ENCODE results near the gene OGFOD3. TPM values are rescaled to one million over a fixed set of nuclear protein-coding genes. Genes with fewer than 3 reads are reported as not detected.
"Not testable (repeated sequence)": the region's sequence is repeated elsewhere in the genome, so short reads cannot be mapped to it uniquely, and the experiment has no call there.

The OGFOD3 gene
- total RNA-seq, 2 experiments from 2014 or later: 27.1 to 30.5 TPM

GRCh38 chr17:82359451-82360074 lies 58.8 kb downstream of the OGFOD3 start:
- CTCF ChIA-PET: interaction anchor here (1.8 kb wide), 1 partner anchor 59 kb away, joined by 3 read pairs; no protein-coding TSS in a partner anchor
- not testable (repeated sequence) for H3K4me1 Mint-ChIP-seq; H3K27ac Mint-ChIP-seq; H3K4me3 Mint-ChIP-seq; H3K9me3 Mint-ChIP-seq (ENCODE audit: low read depth); H3K36me3 Mint-ChIP-seq; DNase-seq; ATAC-seq
- peaks cover 14% of the 10 kb centered on the region for H3K27me3 Mint-ChIP-seq

- CTCF ChIA-PET: interaction anchor here (0.7 to 1.8 kb wide), 6 partner anchors 21 to 66 kb away, joined by 3 read pairs; no protein-coding TSS in a partner anchor
- Mint-ChIP-seq H3K4me1 (peaks cover 7% of the 10 kb centered on the region), H3K36me3 (no peaks in the 10 kb centered on the region), H3K4me3 (no peak within 1 kb of the TSS), H3K27me3 (peaks cover 14% of the 10 kb centered on the region), H3K27ac (no peak within 1 kb of the TSS), H3K9me3 (ENCODE audit: low read depth) (no peaks in the 10 kb centered on the region)
- peak; percentile 50 for DNase-seq
- ATAC-seq: peak; percentile 58
Observed at GRCh38 chr17:82358465-82359350, 59.7 kb downstream of the OGFOD3 start, which contains the start of gene TEX19. TSS of gene TEX19 (plus strand) at chr17:82359247. CDS start at chr17:82362151, 2,904 bp downstream.

GRCh38 chr17:82357394-82357793 lies 61.0 kb downstream of the OGFOD3 start:
- H3K27me3 Mint-ChIP-seq: peaks cover 12% of the 10 kb centered on the region
- H3K36me3 Mint-ChIP-seq: no peaks in the 10 kb centered on the region
- ATAC-seq (no peak), DNase-seq (no peak)
- CTCF ChIA-PET: interaction anchor here (0.7 to 1.5 kb wide), 5 partner anchors 24 to 528 kb away, joined by 3 to 4 read pairs (median 3); no protein-coding TSS in a partner anchor
- H3K4me3 Mint-ChIP-seq: no peak overlapping the region
- no peaks in the 10 kb centered on the region for H3K9me3 Mint-ChIP-seq (ENCODE audit: low read depth)
- peaks cover 7% of the 10 kb centered on the region for H3K4me1 Mint-ChIP-seq
- no peak overlapping the region for H3K27ac Mint-ChIP-seq

GRCh38 chr17:82356845-82357355 lies 61.5 kb downstream of the OGFOD3 start:
- DNase-seq: no peak
- Mint-ChIP-seq H3K36me3 (no peaks in the 10 kb centered on the region), H3K4me1 (peaks cover 10% of the 10 kb centered on the region), H3K27me3 (peaks cover 12% of the 10 kb centered on the region), H3K9me3 (ENCODE audit: low read depth) (no peaks in the 10 kb centered on the region), H3K27ac (no peak overlapping the region), H3K4me3 (no peak overlapping the region)
- no peak for ATAC-seq
- CTCF ChIA-PET: no interaction called here

GRCh38 chr17:82355770-82356427 lies 62.5 kb downstream of the OGFOD3 start:
- no peak overlapping the region for H3K4me3 Mint-ChIP-seq
- no peak overlapping the region for H3K27ac Mint-ChIP-seq
- peaks cover 12% of the 10 kb centered on the region for H3K27me3 Mint-ChIP-seq
- no peak for DNase-seq
- H3K9me3 Mint-ChIP-seq (ENCODE audit: low read depth): no peaks in the 10 kb centered on the region
- no peak for ATAC-seq
- CTCF ChIA-PET: no interaction called here
- no peaks in the 10 kb centered on the region for H3K36me3 Mint-ChIP-seq
- H3K4me1 Mint-ChIP-seq: peaks cover 19% of the 10 kb centered on the region

GRCh38 chr17:82354804-82355308 lies 63.5 kb downstream of the OGFOD3 start:
- Mint-ChIP-seq H3K27ac (no peak overlapping the region), H3K27me3 (peaks cover 12% of the 10 kb centered on the region), H3K9me3 (ENCODE audit: low read depth) (no peaks in the 10 kb centered on the region), H3K4me1 (peaks cover 19% of the 10 kb centered on the region), H3K4me3 (no peak overlapping the region), H3K36me3 (no peaks in the 10 kb centered on the region)
- ATAC-seq: no peak
- CTCF ChIA-PET: no interaction called here
- DNase-seq: no peak

- no peaks in the 10 kb centered on the region for H3K36me3 Mint-ChIP-seq
- no peak overlapping the region for H3K27ac Mint-ChIP-seq
- H3K4me1 Mint-ChIP-seq: peaks cover 16% of the 10 kb centered on the region
- H3K9me3 Mint-ChIP-seq (ENCODE audit: low read depth): no peaks in the 10 kb centered on the region
- H3K4me3 Mint-ChIP-seq: no peak overlapping the region
- CTCF ChIA-PET: interaction anchor here (0.7 to 1.3 kb wide), 6 partner anchors 9 to 717 kb away, joined by 3 to 4 read pairs (median 4); no protein-coding TSS in a partner anchor
- peaks cover 17% of the 10 kb centered on the region for H3K27me3 Mint-ChIP-seq
- no peak for ATAC-seq
- no peak for DNase-seq
Observed at GRCh38 chr17:82353484-82353883, 64.9 kb downstream of the OGFOD3 start.

GRCh38 chr17:82351713-82352488 lies 66.5 kb downstream of the OGFOD3 start:
- Mint-ChIP-seq H3K9me3 (ENCODE audit: low read depth) (no peaks in the 10 kb centered on the region), H3K27ac (no peak overlapping the region), H3K4me3 (no peak overlapping the region), H3K27me3 (peaks cover 13% of the 10 kb centered on the region), H3K36me3 (no peaks in the 10 kb centered on the region), H3K4me1 (peaks cover 12% of the 10 kb centered on the region)
- DNase-seq (peak; percentile 88), ATAC-seq (peak; percentile 87)
- CTCF ChIA-PET: interaction anchor here (0.7 to 2.9 kb wide), 16 partner anchors 14 to 322 kb away, joined by 3 to 8 read pairs (median 4); partner anchors contain the start of genes HEXD and SECTM1

GRCh38 chr17:82351254-82351712 lies 67.1 kb downstream of the OGFOD3 start:
- H3K4me1 Mint-ChIP-seq: peaks cover 18% of the 10 kb centered on the region
- DNase-seq (no peak), ATAC-seq (no peak)
- CTCF ChIA-PET: interaction anchor here (0.9 to 2.9 kb wide), 16 partner anchors 13 to 321 kb away, joined by 3 to 16 read pairs (median 4); partner anchors contain the start of genes HEXD and SECTM1
- H3K27me3 Mint-ChIP-seq: peaks cover 20% of the 10 kb centered on the region
- no peaks in the 10 kb centered on the region for H3K9me3 Mint-ChIP-seq (ENCODE audit: low read depth)
- no peak overlapping the region for H3K27ac Mint-ChIP-seq
- no peak overlapping the region for H3K4me3 Mint-ChIP-seq
- H3K36me3 Mint-ChIP-seq: no peaks in the 10 kb centered on the region

GRCh38 chr17:82350182-82351030 lies 68.0 kb downstream of the OGFOD3 start:
- ATAC-seq: peak; percentile 48
- Mint-ChIP-seq H3K27me3 (peaks cover 18% of the 10 kb centered on the region), H3K9me3 (ENCODE audit: low read depth) (no peaks in the 10 kb centered on the region), H3K4me3 (no peak overlapping the region), H3K27ac (no peak overlapping the region), H3K36me3 (no peaks in the 10 kb centered on the region), H3K4me1 (peaks cover 18% of the 10 kb centered on the region)
- DNase-seq: peak; percentile 64
- CTCF ChIA-PET: interaction anchor here (0.8 to 2.9 kb wide), 21 partner anchors 13 to 320 kb away, joined by 3 to 16 read pairs (median 4); partner anchors contain the start of genes HEXD and SECTM1

GRCh38 chr17:82349287-82349701 lies 69.1 kb downstream of the OGFOD3 start:
- no peaks in the 10 kb centered on the region for H3K9me3 Mint-ChIP-seq (ENCODE audit: low read depth)
- DNase-seq (no peak), ATAC-seq (no peak)
- H3K27me3 Mint-ChIP-seq: peaks cover 18% of the 10 kb centered on the region
- no peak overlapping the region for H3K4me3 Mint-ChIP-seq
- no peaks in the 10 kb centered on the region for H3K36me3 Mint-ChIP-seq
- H3K27ac Mint-ChIP-seq: no peak overlapping the region
- H3K4me1 Mint-ChIP-seq: peaks cover 18% of the 10 kb centered on the region
- CTCF ChIA-PET: interaction anchor here (0.8 to 2.9 kb wide), 11 partner anchors 15 to 113 kb away, joined by 3 to 16 read pairs (median 5); partner anchors contain the start of genes HEXD and SECTM1

All from activated CD8-positive, alpha-beta memory T cell treated with anti-CD3 and anti-CD28 coated beads, Interleukin-2, amount 10 ng/mL, durations not matched to agents 7 days and 5 days (primary cell).